ENCODE measurements around the gene NCR3LG1. TPM values are rescaled to one million over a fixed set of nuclear protein-coding genes. Genes with fewer than 3 reads are reported as not detected.
"Not testable (repeated sequence)": the region's sequence is repeated elsewhere in the genome, so short reads cannot be mapped to it uniquely, and the experiment has no call there.

Gene NCR3LG1
- total RNA-seq, 1 donor: 1.3 TPM

- DNase-seq (ENCODE audit: low read depth in 2 of 3, low spot score in 2 of 3): no peak
These were observed 56.4 kb downstream of the NCR3LG1 start for GRCh38 chr11:17408026-17408425.

GRCh38 chr11:17408641-17409040, 57.0 kb downstream of the NCR3LG1 start:
- no peak for DNase-seq (ENCODE audit: low read depth in 2 of 3, low spot score in 2 of 3)

GRCh38 chr11:17410606-17411379, 59.2 kb downstream of the NCR3LG1 start:
- DNase-seq (ENCODE audit: low read depth in 2 of 3, low spot score in 2 of 3): no peak

GRCh38 chr11:17411418-17411817, 59.8 kb downstream of the NCR3LG1 start:
- DNase-seq (ENCODE audit: low read depth in 2 of 3, low spot score in 2 of 3): no peak

GRCh38 chr11:17412488-17413180, 61.0 kb downstream of the NCR3LG1 start:
- no peak for DNase-seq (ENCODE audit: low read depth in 2 of 3, low spot score in 2 of 3)

GRCh38 chr11:17413414-17414316, 62.1 kb downstream of the NCR3LG1 start:
- DNase-seq (ENCODE audit: low read depth in 2 of 3, low spot score in 2 of 3): no peak

GRCh38 chr11:17414317-17414737, 62.7 kb downstream of the NCR3LG1 start:
- DNase-seq (ENCODE audit: low read depth in 2 of 3, low spot score in 2 of 3): no peak

- DNase-seq (ENCODE audit: low read depth in 2 of 3, low spot score in 2 of 3): no peak
These were observed 63.4 kb downstream of the NCR3LG1 start for GRCh38 chr11:17414992-17415391.

GRCh38 chr11:17415523-17416104, 64.0 kb downstream of the NCR3LG1 start:
- no peak for DNase-seq (ENCODE audit: low read depth in 2 of 3, low spot score in 2 of 3)

GRCh38 chr11:17416492-17416891, 64.9 kb downstream of the NCR3LG1 start:
- no peak for DNase-seq (ENCODE audit: low read depth in 2 of 3, low spot score in 2 of 3)

GRCh38 chr11:17418444-17419081, 67.0 kb downstream of the NCR3LG1 start:
- DNase-seq (ENCODE audit: low read depth in 2 of 3, low spot score in 2 of 3): no peak

- DNase-seq (ENCODE audit: low read depth in 2 of 3, low spot score in 2 of 3): no peak
These were observed 70.2 kb downstream of the NCR3LG1 start for GRCh38 chr11:17421781-17422180.

- no peak for DNase-seq (ENCODE audit: low read depth in 2 of 3, low spot score in 2 of 3)
These were observed 72.1 kb downstream of the NCR3LG1 start for GRCh38 chr11:17423533-17424310.

GRCh38 chr11:17426233-17426632, 74.6 kb downstream of the NCR3LG1 start:
- not testable (repeated sequence) for DNase-seq (ENCODE audit: low read depth in 2 of 3, low spot score in 2 of 3)

Other genes with a start within 250 kb of the NCR3LG1 start
- gene PIK3C2A, start 143.8 kb upstream of the NCR3LG1 start, total RNA-seq: 9.4 TPM
- 93.7 TPM for gene NUCB2, start 75.1 kb upstream of the NCR3LG1 start, total RNA-seq
- 1.1 TPM for gene KCNJ11, start 36.9 kb downstream of the NCR3LG1 start, total RNA-seq
- gene ABCC8, start 125.0 kb downstream of the NCR3LG1 start, total RNA-seq: 0.27 TPM
- gene USH1C, start 192.6 kb downstream of the NCR3LG1 start, total RNA-seq: not detected
- not detected for gene OTOG, start 195.5 kb downstream of the NCR3LG1 start, total RNA-seq

Data from hematopoietic multipotent progenitor cell (in vitro differentiated cells).